ENCODE measurements around the gene SUMO2. TPM values are rescaled to one million over a fixed set of nuclear protein-coding genes. Genes with fewer than 3 reads are reported as not detected.

Gene SUMO2
- total RNA-seq, 4 donors from 2014 or later: 53.3 to 62.9 (median 60.1) TPM

GRCh38 chr17:75116737-75117136 lies 66.0 kb downstream of the SUMO2 start:
- TF ChIP-seq CTCF (IDR thresholded peaks at IDR 0.05): no peak
- ATAC-seq (ENCODE audit: low FRiP score): no peak

More at GRCh38 chr17:75116737-75117136, 66.0 kb downstream of the SUMO2 start:
- no peak for DNase-seq (ENCODE audit: low spot score)

Small RNA genes lying within 50 kb of the gene (small RNA-seq; reads per million reads assigned to genes)
- gene RF00019: not detected

Other genes with a start within 250 kb of the SUMO2 start
- not detected for gene OTOP3, start 247.1 kb downstream of the SUMO2 start, total RNA-seq
- gene HID1, start 210.2 kb downstream of the SUMO2 start, total RNA-seq: 10 to 100 TPM in 1 of 4 donors, 1 to 10 TPM in 3; 4.0 to 24.1 (median 6.1) TPM
- gene CDR2L, start 195.3 kb downstream of the SUMO2 start, total RNA-seq: 10 to 100 TPM in 2 of 4 donors, 1 to 10 TPM in 2; 8.5 to 23.2 (median 10.1) TPM
- gene MRPL58, start 170.3 kb downstream of the SUMO2 start, total RNA-seq: 10 to 100 TPM; 28.0 to 48.5 (median 42.6) TPM
- gene ATP5PD, start 136.0 kb downstream of the SUMO2 start, total RNA-seq: 100 to 1,000 TPM; 159 to 394 (median 233) TPM
- gene KCTD2, start 135.7 kb downstream of the SUMO2 start, total RNA-seq: 10 to 100 TPM; 23.6 to 46.1 (median 34.6) TPM
- 10 to 100 TPM; 12.0 to 22.7 (median 16.4) TPM for gene SLC16A5, start 95.0 kb downstream of the SUMO2 start, total RNA-seq
- gene ARMC7, start 73.0 kb downstream of the SUMO2 start, total RNA-seq: 1 to 10 TPM; 3.1 to 7.7 (median 4.9) TPM
- 100 to 1,000 TPM in 1 of 4 donors, 10 to 100 TPM in 3; 56.0 to 101 (median 68.6) TPM for gene NT5C, start 51.2 kb downstream of the SUMO2 start, total RNA-seq
- 10 to 100 TPM; 18.8 to 45.9 (median 31.7) TPM for gene JPT1, start 28.4 kb downstream of the SUMO2 start, total RNA-seq
- 10 to 100 TPM; 17.4 to 51.2 (median 34.8) TPM for gene NUP85, start 22.7 kb upstream of the SUMO2 start, total RNA-seq
- 10 to 100 TPM; 22.3 to 36.3 (median 30.5) TPM for gene GGA3, start 78.6 kb upstream of the SUMO2 start, total RNA-seq
- 10 to 100 TPM; 27.1 to 48.3 (median 38.4) TPM for gene MRPS7, start 78.9 kb upstream of the SUMO2 start, total RNA-seq
- 10 to 100 TPM; 22.9 to 30.3 (median 24.3) TPM for gene MIF4GD, start 88.3 kb upstream of the SUMO2 start, total RNA-seq
- 10 to 100 TPM; 14.2 to 30.4 (median 19.5) TPM for gene SLC25A19, start 106.5 kb upstream of the SUMO2 start, total RNA-seq
- gene GRB2, start 222.7 kb upstream of the SUMO2 start, total RNA-seq: 100 to 1,000 TPM in 2 of 4 donors, 10 to 100 TPM in 2; 87.4 to 152 (median 108) TPM